NCI-H510A (cell line): ENCODE results near the gene KLHDC4.
"Not testable (repeated sequence)": the region's sequence is repeated elsewhere in the genome, so short reads cannot be mapped to it uniquely, and the experiment has no call there.

ENCODE experiments used
- DNase-seq: peaks from one replicate; lab custom pipeline; 2025; lab: John Stamatoyannopoulos, UW

Gene KLHDC4

GRCh38 chr16:87720446-87720845, 45.3 kb downstream of the KLHDC4 start:
- no peak for DNase-seq

GRCh38 chr16:87718831-87719230, 47.0 kb downstream of the KLHDC4 start:
- not testable (repeated sequence) for DNase-seq

GRCh38 chr16:87715658-87716057, 50.1 kb downstream of the KLHDC4 start:
- DNase-seq, result no peak

- DNase-seq, result no peak
Observed at GRCh38 chr16:87715231-87715630, 50.6 kb downstream of the KLHDC4 start.

GRCh38 chr16:87713451-87714229, 52.1 kb downstream of the KLHDC4 start:
- DNase-seq, result no peak

GRCh38 chr16:87712184-87712762, 53.5 kb downstream of the KLHDC4 start:
- DNase-seq, result no peak

- DNase-seq, result no peak
Observed at GRCh38 chr16:87710887-87711286, 54.9 kb downstream of the KLHDC4 start.

- DNase-seq, result no peak
Observed at GRCh38 chr16:87709677-87710076, 56.1 kb downstream of the KLHDC4 start.

GRCh38 chr16:87708881-87709638, 56.7 kb downstream of the KLHDC4 start:
- no peak for DNase-seq

- DNase-seq, result no peak
Observed at GRCh38 chr16:87707714-87708580, 57.8 kb downstream of the KLHDC4 start.

GRCh38 chr16:87707097-87707496, 58.7 kb downstream of the KLHDC4 start:
- no peak for DNase-seq

GRCh38 chr16:87706278-87707000, 59.3 kb downstream of the KLHDC4 start:
- DNase-seq, result peak; percentile 85

GRCh38 chr16:87705771-87706277, 60.0 kb downstream of the KLHDC4 start:
- peak; percentile 71 for DNase-seq

GRCh38 chr16:87704754-87705353, 60.9 kb downstream of the KLHDC4 start:
- no peak for DNase-seq

- no peak for DNase-seq
Observed at GRCh38 chr16:87703835-87704375, 61.9 kb downstream of the KLHDC4 start.

- DNase-seq, result no peak
Observed at GRCh38 chr16:87703071-87703470, 62.7 kb downstream of the KLHDC4 start.

- DNase-seq, result no peak
Observed at GRCh38 chr16:87702325-87702811, 63.4 kb downstream of the KLHDC4 start.

GRCh38 chr16:87701505-87701921, 64.3 kb downstream of the KLHDC4 start:
- no peak for DNase-seq

GRCh38 chr16:87701078-87701460, 64.7 kb downstream of the KLHDC4 start:
- no peak for DNase-seq

- DNase-seq, result no peak
Observed at GRCh38 chr16:87700406-87701077, 65.2 kb downstream of the KLHDC4 start.
